Glutamatergic neuron (in vitro differentiated cells): ENCODE results near the gene ITPR1. TPM values are rescaled to one million over a fixed set of nuclear protein-coding genes. Genes with fewer than 3 reads are reported as not detected.

Experiments
- DNase-seq: peaks from one replicate; pipeline ENCODE4 v3.0.0; 2022
- H3K27ac Mint-ChIP-seq: one replicate; pipeline ENCODE4 v1.8.0; 2020; ENCODE audit warnings: mild to moderate bottlenecking, mixed read lengths, inconsistent platforms; ENCODE audit not compliant: unreplicated experiment
- H3K27me3 Mint-ChIP-seq: one replicate; pipeline ENCODE4 v1.8.0; 2020; ENCODE audit warnings: mild to moderate bottlenecking, moderate library complexity, mixed read lengths, inconsistent platforms; ENCODE audit not compliant: unreplicated experiment
- H3K36me3 Mint-ChIP-seq: one replicate; pipeline ENCODE4 v1.8.0; 2020; ENCODE audit warnings: mild to moderate bottlenecking, mixed read lengths, inconsistent platforms; ENCODE audit not compliant: unreplicated experiment
- H3K4me1 Mint-ChIP-seq: one replicate; pipeline ENCODE4 v1.8.0; 2020; ENCODE audit warnings: mild to moderate bottlenecking, low read depth, mixed read lengths, inconsistent platforms; ENCODE audit not compliant: unreplicated experiment
- H3K4me3 Mint-ChIP-seq: one replicate; pipeline ENCODE4 v1.8.0; 2020; ENCODE audit warnings: mild to moderate bottlenecking, mixed read lengths, inconsistent platforms; ENCODE audit not compliant: unreplicated experiment
- H3K9me3 Mint-ChIP-seq: one replicate; pipeline ENCODE4 v1.8.0; 2020; ENCODE audit warnings: mild to moderate bottlenecking, moderate library complexity, mixed read lengths, inconsistent platforms; ENCODE audit not compliant: unreplicated experiment
- CTCF ChIP-seq: fragments of 200-600 bp; sonication (generic); IDR thresholded peaks from one replicate; pipeline ENCODE4 v1.5.0; 2021; ENCODE audit not compliant: partially characterized antibody, unreplicated experiment
- total RNA-seq: library from RNA; stranded (reverse); fragmentation: NEBNext Ultra II Directional; extraction: Animal tissue kit (Norgen Biotek cat#: 25700); gene quantifications from one replicate; pipeline ENCODE4 v1.2.1, GENCODE V29; 2021; ENCODE audit not compliant: unreplicated experiment

The ITPR1 gene
- total RNA-seq, 1 donor from 2014 or later, result 6.9 TPM

GRCh38 chr3:4613366-4613765 is 120.2 kb downstream of the ITPR1 start:
- TF ChIP-seq CTCF, result no peak
- Mint-ChIP-seq H3K4me3 (no peak overlapping the region), H3K27ac (no peak overlapping the region), H3K9me3 (no peaks in the 10 kb centered on the region), H3K27me3 (no peaks in the 10 kb centered on the region), H3K4me1 (no peaks in the 10 kb centered on the region), H3K36me3 (no peaks in the 10 kb centered on the region)
- DNase-seq, result no peak

GRCh38 chr3:4614070-4614469 is 120.9 kb downstream of the ITPR1 start:
- DNase-seq, result no peak
- no peaks in the 10 kb centered on the region for H3K27me3 Mint-ChIP-seq
- no peak for TF ChIP-seq CTCF
- no peak overlapping the region for H3K4me3 Mint-ChIP-seq
- H3K27ac Mint-ChIP-seq, result no peak overlapping the region
- H3K4me1 Mint-ChIP-seq, result no peaks in the 10 kb centered on the region
- H3K9me3 Mint-ChIP-seq, result no peaks in the 10 kb centered on the region
- H3K36me3 Mint-ChIP-seq, result no peaks in the 10 kb centered on the region

GRCh38 chr3:4614927-4615326 is 121.8 kb downstream of the ITPR1 start:
- DNase-seq, result no peak
- H3K36me3 Mint-ChIP-seq, result no peaks in the 10 kb centered on the region
- no peak for TF ChIP-seq CTCF

GRCh38 chr3:4615750-4616149 is 122.6 kb downstream of the ITPR1 start:
- TF ChIP-seq CTCF, result no peak
- Mint-ChIP-seq H3K9me3 (peaks cover 2% of the 10 kb centered on the region), H3K4me1 (no peaks in the 10 kb centered on the region), H3K36me3 (no peaks in the 10 kb centered on the region), H3K27ac (no peak overlapping the region), H3K4me3 (no peak overlapping the region), H3K27me3 (no peaks in the 10 kb centered on the region)
- no peak for DNase-seq

More at GRCh38 chr3:4614927-4615326, 121.8 kb downstream of the ITPR1 start:
- H3K27ac Mint-ChIP-seq, result no peak overlapping the region
- peaks cover 2% of the 10 kb centered on the region for H3K9me3 Mint-ChIP-seq
- H3K4me1 Mint-ChIP-seq, result no peaks in the 10 kb centered on the region
- no peaks in the 10 kb centered on the region for H3K27me3 Mint-ChIP-seq
- no peak overlapping the region for H3K4me3 Mint-ChIP-seq

- H3K27me3 Mint-ChIP-seq, result no peaks in the 10 kb centered on the region
- no peak for DNase-seq
These were observed 130.4 kb downstream of the ITPR1 start for GRCh38 chr3:4623421-4623999.

More at GRCh38 chr3:4623421-4623999, 130.4 kb downstream of the ITPR1 start:
- Mint-ChIP-seq H3K36me3 (peaks cover 11% of the 10 kb centered on the region), H3K27ac (no peak overlapping the region), H3K4me1 (no peaks in the 10 kb centered on the region), H3K9me3 (peaks cover 5% of the 10 kb centered on the region), H3K4me3 (no peak overlapping the region)
- TF ChIP-seq CTCF, result no peak
